Choroid plexus epithelial cell (primary cell): ENCODE data around the gene CAND2.
"Not testable (repeated sequence)": the region's sequence is repeated elsewhere in the genome, so short reads cannot be mapped to it uniquely, and the experiment has no call there.

Source experiments
- DNase-seq: peaks from one replicate; pipeline ENCODE4 v3.0.0-alpha.2; 2010; ENCODE audit warnings: low read depth
- H3K4me3 ChIP-seq: 2 replicates; pipeline ENCODE4 v1.5.1; 2011; ENCODE audit warnings: low read depth, mild to moderate bottlenecking, control low read depth, low read length, moderate library complexity
- CTCF ChIP-seq: conservative IDR thresholded peaks from 2 replicates; pipeline ENCODE4 v1.5.1; 2011; ENCODE audit warnings: low read depth, mild to moderate bottlenecking, control low read depth, inconsistent platforms, low read length, moderate library complexity

CAND2 gene

DNA sequence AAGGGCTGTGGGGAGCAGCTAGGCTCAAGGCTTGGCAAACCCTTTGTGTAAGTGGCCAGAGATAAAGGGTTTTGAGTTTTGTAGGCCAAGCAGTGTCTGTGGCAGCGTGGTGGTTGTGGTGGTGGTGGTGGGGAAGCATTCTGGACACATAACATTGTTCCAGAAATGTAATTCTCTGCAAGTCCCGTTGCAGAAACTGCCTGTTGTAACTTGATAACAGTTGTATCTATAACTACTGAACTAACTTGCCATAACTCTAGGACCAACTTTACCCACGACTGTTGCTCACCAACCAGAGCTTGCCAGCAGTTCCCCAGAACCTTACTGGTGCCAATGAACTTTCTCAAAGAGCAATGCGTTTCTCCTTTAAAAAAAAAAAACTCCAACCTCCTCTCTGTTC, 19.3 kb upstream of the CAND2 start:
- DNase-seq, result no peak
- no peak overlapping the region for H3K4me3 ChIP-seq
- TF ChIP-seq CTCF, result no peak

DNA sequence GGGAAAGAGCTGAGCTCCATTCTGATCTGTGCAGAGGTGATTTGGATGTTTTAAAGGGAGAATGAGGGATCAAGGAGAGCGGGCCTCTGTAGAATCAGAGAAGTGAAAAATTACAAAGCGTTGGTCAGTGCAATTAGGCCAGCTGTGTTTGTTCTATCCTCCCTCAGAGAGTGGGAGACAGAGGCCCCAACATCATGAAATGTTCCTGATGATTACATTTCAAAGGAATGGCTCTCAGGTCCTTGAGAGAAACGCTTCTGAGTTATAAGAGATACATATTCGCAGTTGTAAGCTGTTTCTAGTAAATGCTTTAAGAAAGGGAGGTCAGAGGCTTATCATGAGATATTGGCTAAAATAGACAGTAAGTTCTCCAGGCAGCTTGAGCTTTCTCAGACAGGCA, 15.7 kb upstream of the CAND2 start:
- DNase-seq, result peak; percentile 53
- TF ChIP-seq CTCF, result no peak
- H3K4me3 ChIP-seq, result no peak overlapping the region

DNA sequence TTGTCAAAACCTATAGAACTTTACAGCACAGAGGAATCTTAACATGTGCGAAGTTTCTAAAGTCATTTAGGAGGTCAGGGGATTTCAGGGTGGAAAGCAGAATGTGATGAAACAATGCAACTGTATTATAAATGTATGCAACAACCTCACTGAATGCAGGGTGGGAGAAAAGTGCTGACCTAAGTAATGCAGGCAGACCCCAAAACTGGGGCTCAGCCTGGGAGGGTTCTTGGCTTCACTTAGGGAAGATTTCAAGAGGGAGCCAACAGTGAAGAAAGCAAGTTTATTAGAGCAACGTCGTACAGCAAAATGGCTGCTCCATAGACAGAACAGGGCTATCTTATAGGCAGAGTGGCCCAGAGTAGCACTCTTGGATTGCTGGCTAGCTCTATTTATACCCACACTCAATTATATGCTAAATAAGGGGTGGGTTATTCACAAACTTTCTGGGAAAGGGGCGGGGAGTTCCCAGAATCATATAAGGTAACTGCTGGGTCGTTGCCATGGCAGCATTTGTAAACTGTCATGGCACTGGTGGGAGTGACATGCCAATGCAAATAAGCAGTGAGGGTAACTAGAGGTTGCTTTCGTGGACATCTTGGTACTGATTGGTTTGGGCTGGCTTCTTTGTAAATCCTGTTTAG, 14.2 kb upstream of the CAND2 start:
- no peak for TF ChIP-seq CTCF
- peak; percentile 77 for DNase-seq
- no peak overlapping the region for H3K4me3 ChIP-seq

- DNase-seq, result no peak
- no peak overlapping the region for H3K4me3 ChIP-seq
- no peak for TF ChIP-seq CTCF
Measured at GRCh38 chr3:12785096-12785495, 11.4 kb upstream of the CAND2 start.

- not testable (repeated sequence) for DNase-seq, H3K4me3 ChIP-seq
- TF ChIP-seq CTCF, result peak; percentile 47
Measured at GRCh38 chr3:12787346-12787745, 9.1 kb upstream of the CAND2 start.

GRCh38 chr3:12787967-12788690, 8.4 kb upstream of the CAND2 start:
- not testable (repeated sequence) for DNase-seq, H3K4me3 ChIP-seq

- TF ChIP-seq CTCF, result no peak
- H3K4me3 ChIP-seq, result no peak overlapping the region
- no peak for DNase-seq
Measured at GRCh38 chr3:12791430-12791829, 5.0 kb upstream of the CAND2 start.
